ENCODE measurements around the gene CORIN.

CORIN gene

GRCh38 chr4:47647029-47647428, 190.8 kb downstream of the CORIN start:
- no peaks in the 10 kb centered on the region for H3K36me3 ChIP-seq (ENCODE audit: control insufficient read depth, insufficient read depth, low read length)
- H3K27ac ChIP-seq (ENCODE audit: low read length): no peak overlapping the region
- no CpG with 5 or more reads among the region's 3 CpGs for WGBS (ENCODE audit: insufficient coverage, insufficient read length)
- no peak overlapping the region for H3K4me3 ChIP-seq (ENCODE audit: low read length)
- no peaks in the 10 kb centered on the region for H3K4me1 ChIP-seq (ENCODE audit: control insufficient read depth, insufficient read depth, low read length)
- no peaks in the 10 kb centered on the region for H3K27me3 ChIP-seq (ENCODE audit: control insufficient read depth, insufficient read depth, low read length)
- no peaks in the 10 kb centered on the region for H3K9me3 ChIP-seq (ENCODE audit: control insufficient read depth, insufficient read depth, low read length)
- DNase-seq (ENCODE audit: low read depth, low spot score): no peak

GRCh38 chr4:47646372-47646771, 191.5 kb downstream of the CORIN start:
- DNase-seq (ENCODE audit: low read depth, low spot score): no peak
- H3K4me3 ChIP-seq (ENCODE audit: low read length): no peak overlapping the region
- no peaks in the 10 kb centered on the region for H3K4me1 ChIP-seq (ENCODE audit: control insufficient read depth, insufficient read depth, low read length)
- H3K36me3 ChIP-seq (ENCODE audit: control insufficient read depth, insufficient read depth, low read length): no peaks in the 10 kb centered on the region
- H3K27me3 ChIP-seq (ENCODE audit: control insufficient read depth, insufficient read depth, low read length): no peaks in the 10 kb centered on the region
- no peaks in the 10 kb centered on the region for H3K9me3 ChIP-seq (ENCODE audit: control insufficient read depth, insufficient read depth, low read length)
- WGBS (ENCODE audit: insufficient coverage, insufficient read length): no CpG with 5 or more reads among the region's 3 CpGs
- H3K27ac ChIP-seq (ENCODE audit: low read length): no peak overlapping the region

- Histone ChIP-seq H3K27me3 (ENCODE audit: control insufficient read depth, insufficient read depth, low read length) (no peaks in the 10 kb centered on the region), H3K27ac (ENCODE audit: low read length) (no peak overlapping the region), H3K36me3 (ENCODE audit: control insufficient read depth, insufficient read depth, low read length) (no peaks in the 10 kb centered on the region), H3K4me1 (ENCODE audit: control insufficient read depth, insufficient read depth, low read length) (no peaks in the 10 kb centered on the region), H3K9me3 (ENCODE audit: control insufficient read depth, insufficient read depth, low read length) (no peaks in the 10 kb centered on the region), H3K4me3 (ENCODE audit: low read length) (no peak overlapping the region)
- no CpG with 5 or more reads among the region's 6 CpGs for WGBS (ENCODE audit: insufficient coverage, insufficient read length)
- peak; percentile 4 for DNase-seq (ENCODE audit: low read depth, low spot score)
Measured at GRCh38 chr4:47643845-47644244, 194.0 kb downstream of the CORIN start.

DNA sequence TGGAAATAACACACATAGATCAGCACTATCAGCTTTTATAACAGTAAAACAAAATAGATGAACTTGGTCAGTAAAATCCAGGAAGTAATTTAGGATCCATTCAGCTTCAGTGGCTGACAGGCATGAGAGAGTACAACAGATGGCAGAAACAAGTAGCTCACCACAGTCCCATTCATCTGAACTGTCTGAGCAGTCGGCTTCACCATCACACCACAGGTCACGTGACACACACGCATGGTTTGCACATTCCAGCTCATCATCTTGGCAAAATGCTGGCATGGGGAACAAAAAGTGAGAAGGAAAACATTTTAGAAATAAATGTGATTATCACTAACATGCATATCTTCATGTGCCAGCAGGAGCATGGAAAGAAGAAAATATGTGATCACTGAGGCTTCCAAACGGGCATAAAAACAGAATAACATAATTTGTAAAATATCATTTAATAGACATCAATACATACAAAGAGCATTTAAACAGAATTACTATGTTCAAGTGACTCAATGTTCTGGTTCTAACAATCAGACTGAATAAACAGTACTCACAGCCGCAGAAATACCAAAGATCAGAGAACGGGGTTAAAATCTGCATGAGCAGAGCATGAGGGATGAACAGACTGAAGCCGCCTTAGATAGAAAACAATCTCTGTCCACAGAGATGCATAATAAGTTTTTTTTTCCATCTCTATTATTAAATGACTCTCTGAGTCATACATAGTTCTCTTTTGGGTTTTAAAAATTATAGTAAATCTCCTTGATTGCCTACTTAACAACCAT, 194.7 kb downstream of the CORIN start:
- WGBS (ENCODE audit: insufficient coverage, insufficient read length): no CpG with 5 or more reads among the region's 7 CpGs
- Histone ChIP-seq H3K4me3 (ENCODE audit: low read length) (no peak overlapping the region), H3K27ac (ENCODE audit: low read length) (no peak overlapping the region), H3K36me3 (ENCODE audit: control insufficient read depth, insufficient read depth, low read length) (no peaks in the 10 kb centered on the region), H3K4me1 (ENCODE audit: control insufficient read depth, insufficient read depth, low read length) (no peaks in the 10 kb centered on the region), H3K27me3 (ENCODE audit: control insufficient read depth, insufficient read depth, low read length) (no peaks in the 10 kb centered on the region), H3K9me3 (ENCODE audit: control insufficient read depth, insufficient read depth, low read length) (no peaks in the 10 kb centered on the region)
- DNase-seq (ENCODE audit: low read depth, low spot score): no peak

DNA sequence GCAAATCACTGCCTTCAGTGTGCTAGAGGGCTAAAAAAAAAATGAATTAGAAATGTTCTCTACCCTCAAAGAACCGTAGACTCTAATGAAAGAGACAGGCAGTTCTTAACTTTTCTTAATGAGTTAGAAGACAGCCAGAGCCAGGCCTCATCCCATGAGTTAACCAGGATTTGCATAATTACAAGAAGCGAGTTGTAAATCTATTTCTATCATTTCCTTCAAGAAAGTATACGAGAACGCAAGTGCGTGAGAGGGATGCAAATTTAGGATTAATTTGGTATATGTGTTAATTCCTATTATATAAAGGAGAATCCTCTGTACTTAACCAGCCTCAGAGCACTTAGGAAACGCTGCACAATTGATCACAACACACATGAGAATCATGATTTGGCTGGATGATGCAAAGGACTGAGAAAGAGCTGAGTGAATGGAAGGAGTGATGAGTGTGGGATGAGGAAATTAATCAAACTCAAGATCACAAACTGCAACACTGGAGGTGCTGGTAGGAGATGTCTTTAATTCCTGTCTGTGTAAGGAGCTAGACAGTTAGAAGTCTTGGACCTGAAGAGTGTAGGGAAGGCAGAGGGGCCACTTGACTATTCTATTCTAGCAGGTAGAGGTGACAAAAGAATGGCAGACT, 195.6 kb downstream of the CORIN start:
- Histone ChIP-seq H3K36me3 (ENCODE audit: control insufficient read depth, insufficient read depth, low read length) (no peaks in the 10 kb centered on the region), H3K27me3 (ENCODE audit: control insufficient read depth, insufficient read depth, low read length) (no peaks in the 10 kb centered on the region), H3K27ac (ENCODE audit: low read length) (no peak overlapping the region), H3K4me1 (ENCODE audit: control insufficient read depth, insufficient read depth, low read length) (no peaks in the 10 kb centered on the region), H3K9me3 (ENCODE audit: control insufficient read depth, insufficient read depth, low read length) (no peaks in the 10 kb centered on the region), H3K4me3 (ENCODE audit: low read length) (no peak overlapping the region)
- no peak for DNase-seq (ENCODE audit: low read depth, low spot score)
- no CpG with 5 or more reads among the region's 6 CpGs for WGBS (ENCODE audit: insufficient coverage, insufficient read length)

- Histone ChIP-seq H3K36me3 (ENCODE audit: control insufficient read depth, insufficient read depth, low read length) (no peaks in the 10 kb centered on the region), H3K27me3 (ENCODE audit: control insufficient read depth, insufficient read depth, low read length) (no peaks in the 10 kb centered on the region), H3K9me3 (ENCODE audit: control insufficient read depth, insufficient read depth, low read length) (no peaks in the 10 kb centered on the region), H3K4me1 (ENCODE audit: control insufficient read depth, insufficient read depth, low read length) (no peaks in the 10 kb centered on the region), H3K4me3 (ENCODE audit: low read length) (no peak overlapping the region), H3K27ac (ENCODE audit: low read length) (no peak overlapping the region)
- no peak for DNase-seq (ENCODE audit: low read depth, low spot score)
- WGBS (ENCODE audit: insufficient coverage, insufficient read length): no CpG with 5 or more reads among the region's 1 CpG
Measured at GRCh38 chr4:47641755-47642154, 196.1 kb downstream of the CORIN start.

- no peaks in the 10 kb centered on the region for H3K36me3 ChIP-seq (ENCODE audit: control insufficient read depth, insufficient read depth, low read length)
- DNase-seq (ENCODE audit: low read depth, low spot score): no peak
- H3K4me1 ChIP-seq (ENCODE audit: control insufficient read depth, insufficient read depth, low read length): no peaks in the 10 kb centered on the region
- H3K9me3 ChIP-seq (ENCODE audit: control insufficient read depth, insufficient read depth, low read length): no peaks in the 10 kb centered on the region
- no peak overlapping the region for H3K27ac ChIP-seq (ENCODE audit: low read length)
- H3K4me3 ChIP-seq (ENCODE audit: low read length): no peak overlapping the region
- no peaks in the 10 kb centered on the region for H3K27me3 ChIP-seq (ENCODE audit: control insufficient read depth, insufficient read depth, low read length)
Measured at GRCh38 chr4:47640911-47641310, 197.0 kb downstream of the CORIN start.

GRCh38 chr4:47639531-47639930, 198.3 kb downstream of the CORIN start:
- no peaks in the 10 kb centered on the region for H3K4me1 ChIP-seq (ENCODE audit: control insufficient read depth, insufficient read depth, low read length)
- no CpG with 5 or more reads among the region's 3 CpGs for whole genome bisulfite sequencing (ENCODE audit: insufficient coverage, insufficient read length)
- no peaks in the 10 kb centered on the region for H3K9me3 ChIP-seq (ENCODE audit: control insufficient read depth, insufficient read depth, low read length)
- H3K27ac ChIP-seq (ENCODE audit: low read length): no peak overlapping the region
- no peaks in the 10 kb centered on the region for H3K36me3 ChIP-seq (ENCODE audit: control insufficient read depth, insufficient read depth, low read length)
- no peaks in the 10 kb centered on the region for H3K27me3 ChIP-seq (ENCODE audit: control insufficient read depth, insufficient read depth, low read length)
- no peak for DNase-seq (ENCODE audit: low read depth, low spot score)
- H3K4me3 ChIP-seq (ENCODE audit: low read length): no peak overlapping the region

DNA sequence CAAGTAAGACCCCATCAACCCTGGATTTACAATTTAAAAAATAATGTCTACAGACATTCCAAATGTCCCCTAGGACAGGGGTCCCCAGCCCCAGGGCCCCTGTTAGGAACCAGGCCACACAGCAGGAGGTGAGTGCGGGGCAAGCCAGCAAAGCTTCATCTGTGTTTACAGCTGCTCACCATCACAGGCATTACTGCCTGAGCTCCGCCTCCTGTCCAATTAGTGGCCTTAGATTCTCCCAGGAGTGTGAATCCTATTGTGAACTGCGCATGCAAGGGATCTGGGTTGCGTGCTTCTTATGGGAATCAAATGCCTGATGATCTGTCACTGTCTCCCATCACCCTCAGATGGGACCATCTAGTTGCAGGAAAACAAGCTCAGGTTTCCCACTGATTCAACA, 206.7 kb downstream of the CORIN start:
- Histone ChIP-seq H3K27ac (ENCODE audit: low read length) (no peak overlapping the region), H3K4me1 (ENCODE audit: control insufficient read depth, insufficient read depth, low read length) (no peaks in the 10 kb centered on the region), H3K36me3 (ENCODE audit: control insufficient read depth, insufficient read depth, low read length) (no peaks in the 10 kb centered on the region), H3K9me3 (ENCODE audit: control insufficient read depth, insufficient read depth, low read length) (no peaks in the 10 kb centered on the region; the same call in 1 of the 2 replicates), H3K4me3 (ENCODE audit: low read length) (no peak overlapping the region), H3K27me3 (ENCODE audit: control insufficient read depth, insufficient read depth, low read length) (no peaks in the 10 kb centered on the region)
- no CpG with 5 or more reads among the region's 4 CpGs for WGBS (ENCODE audit: insufficient coverage, insufficient read length)
- DNase-seq (ENCODE audit: low read depth, low spot score): no peak

DNA sequence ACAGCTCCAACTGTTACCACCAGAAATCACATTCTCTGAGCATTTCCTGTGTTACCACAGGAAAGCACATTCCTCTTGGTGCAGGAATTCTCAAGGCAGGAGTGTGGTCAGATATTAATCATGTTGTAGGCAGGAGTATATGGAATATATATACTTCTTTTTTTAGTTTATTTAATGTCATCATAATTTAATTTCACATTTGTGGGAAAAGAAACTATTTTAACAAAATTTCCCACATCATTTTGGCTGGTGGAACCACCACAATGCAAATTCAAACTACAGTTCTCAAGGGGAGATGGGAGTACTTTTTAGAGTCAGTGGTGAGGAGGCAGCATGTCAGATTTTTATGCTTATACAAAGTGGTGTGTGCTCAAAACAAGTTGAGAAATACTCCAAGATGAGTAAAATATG, 213.8 kb downstream of the CORIN start:
- no peak overlapping the region for H3K4me3 ChIP-seq (ENCODE audit: low read length)

DNA sequence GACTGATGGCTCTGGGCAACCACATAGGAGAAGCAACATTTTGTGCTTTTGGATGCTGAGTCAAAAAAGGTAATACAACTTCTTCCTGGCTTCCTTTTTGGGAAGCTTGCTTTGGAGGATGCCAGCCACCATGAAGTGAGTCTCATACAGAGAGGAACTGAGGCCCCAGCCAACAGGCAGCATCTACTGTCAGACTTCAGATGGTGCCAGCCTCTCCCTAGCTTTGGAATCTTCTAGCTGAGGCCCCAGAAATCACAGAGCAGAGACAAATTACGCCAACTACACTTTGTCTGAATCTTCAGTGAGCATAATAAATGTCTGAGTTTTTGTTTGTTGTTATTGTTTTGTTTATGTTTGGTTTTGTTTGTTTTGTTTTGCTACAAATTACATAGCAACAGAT, 216.7 kb downstream of the CORIN start:
- H3K36me3 ChIP-seq (ENCODE audit: control insufficient read depth, insufficient read depth, low read length): no peaks in the 10 kb centered on the region
- no peaks in the 10 kb centered on the region for H3K27me3 ChIP-seq (ENCODE audit: control insufficient read depth, insufficient read depth, low read length)
- no peaks in the 10 kb centered on the region for H3K9me3 ChIP-seq (ENCODE audit: control insufficient read depth, insufficient read depth, low read length)
- no peak for DNase-seq (ENCODE audit: low read depth, low spot score)
- no peak overlapping the region for H3K27ac ChIP-seq (ENCODE audit: low read length)
- H3K4me3 ChIP-seq (ENCODE audit: low read length): no peak overlapping the region
- H3K4me1 ChIP-seq (ENCODE audit: control insufficient read depth, insufficient read depth, low read length): no peaks in the 10 kb centered on the region
- WGBS (ENCODE audit: insufficient coverage, insufficient read length): no CpG with 5 or more reads among the region's 1 CpG

More for the DNA sequence above, 213.8 kb downstream of the CORIN start:
- no peaks in the 10 kb centered on the region for H3K36me3 ChIP-seq (ENCODE audit: control insufficient read depth, insufficient read depth, low read length)
- no peak overlapping the region for H3K27ac ChIP-seq (ENCODE audit: low read length)
- no peaks in the 10 kb centered on the region for H3K9me3 ChIP-seq (ENCODE audit: control insufficient read depth, insufficient read depth, low read length)
- H3K27me3 ChIP-seq (ENCODE audit: control insufficient read depth, insufficient read depth, low read length): no peaks in the 10 kb centered on the region
- no peaks in the 10 kb centered on the region for H3K4me1 ChIP-seq (ENCODE audit: control insufficient read depth, insufficient read depth, low read length)
- no peak for DNase-seq (ENCODE audit: low read depth, low spot score)

Measured in iPS DF 6.9 (cell line).